ENCODE measurements around the gene KRTAP13-4. TPM values are rescaled to one million over a fixed set of nuclear protein-coding genes. Genes with fewer than 3 reads are reported as not detected.

KRTAP13-4 gene
- total RNA-seq: not detected in 2 replicates

DNA sequence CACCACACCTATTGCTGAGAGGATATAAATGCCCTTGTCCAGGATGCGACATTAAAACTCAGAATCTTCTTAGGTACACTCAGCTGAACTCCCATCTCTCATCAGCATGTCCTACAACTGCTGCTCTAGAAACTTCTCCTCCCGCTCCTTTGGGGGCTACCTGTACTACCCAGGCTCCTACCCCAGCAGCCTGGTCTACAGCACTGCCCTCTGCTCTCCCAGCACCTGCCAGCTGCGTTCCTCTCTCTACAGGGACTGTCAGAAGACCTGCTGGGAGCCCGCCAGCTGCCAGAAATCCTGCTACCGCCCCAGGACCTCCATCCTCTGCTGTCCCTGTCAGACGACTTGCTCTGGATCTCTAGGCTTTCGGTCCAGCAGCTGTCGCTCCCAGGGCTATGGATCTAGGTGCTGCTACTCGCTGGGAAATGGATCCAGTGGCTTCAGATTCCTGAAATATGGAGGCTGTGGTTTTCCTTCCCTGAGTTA lies at the start of gene KRTAP13-4:
Gene KRTAP13-4, plus strand, starts transcription at position 51 of the 486 bp plus-strand sequence. Its CDS starts 56 bp downstream, at position 107.
- TF ChIP-seq, protein P1, sequence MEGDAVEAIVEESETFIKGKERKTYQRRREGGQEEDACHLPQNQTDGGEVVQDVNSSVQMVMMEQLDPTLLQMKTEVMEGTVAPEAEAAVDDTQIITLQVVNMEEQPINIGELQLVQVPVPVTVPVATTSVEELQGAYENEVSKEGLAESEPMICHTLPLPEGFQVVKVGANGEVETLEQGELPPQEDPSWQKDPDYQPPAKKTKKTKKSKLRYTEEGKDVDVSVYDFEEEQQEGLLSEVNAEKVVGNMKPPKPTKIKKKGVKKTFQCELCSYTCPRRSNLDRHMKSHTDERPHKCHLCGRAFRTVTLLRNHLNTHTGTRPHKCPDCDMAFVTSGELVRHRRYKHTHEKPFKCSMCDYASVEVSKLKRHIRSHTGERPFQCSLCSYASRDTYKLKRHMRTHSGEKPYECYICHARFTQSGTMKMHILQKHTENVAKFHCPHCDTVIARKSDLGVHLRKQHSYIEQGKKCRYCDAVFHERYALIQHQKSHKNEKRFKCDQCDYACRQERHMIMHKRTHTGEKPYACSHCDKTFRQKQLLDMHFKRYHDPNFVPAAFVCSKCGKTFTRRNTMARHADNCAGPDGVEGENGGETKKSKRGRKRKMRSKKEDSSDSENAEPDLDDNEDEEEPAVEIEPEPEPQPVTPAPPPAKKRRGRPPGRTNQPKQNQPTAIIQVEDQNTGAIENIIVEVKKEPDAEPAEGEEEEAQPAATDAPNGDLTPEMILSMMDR (IDR thresholded peaks at IDR 0.05; ENCODE audit: insufficient read depth, low read depth, low read length): no peak
- DNase-seq (ENCODE audit: low read depth): no peak
- H3K4me3 ChIP-seq (ENCODE audit: low read depth, low read length): no peak within 1 kb of the TSS

DNA sequence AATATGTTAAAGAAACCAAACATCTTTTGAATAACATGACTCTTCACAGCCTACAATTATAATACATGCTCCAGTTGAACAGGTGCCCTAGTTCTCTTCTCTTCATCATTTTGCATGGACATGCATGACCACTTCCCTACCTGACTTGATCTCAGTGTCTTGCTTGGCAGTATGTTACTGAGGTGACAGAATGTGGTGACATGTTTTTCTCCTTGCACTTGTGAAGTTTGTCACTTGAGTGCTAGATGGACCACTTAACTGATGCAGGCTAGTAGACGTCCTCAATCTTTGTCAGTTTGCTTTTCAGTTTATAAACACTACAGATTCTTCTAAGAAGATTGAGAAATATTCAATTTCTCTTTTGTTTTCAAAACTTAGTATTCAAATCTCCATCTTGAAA lies 47.8 kb upstream of the KRTAP13-4 start:
- no peak for DNase-seq (ENCODE audit: low read depth)
- TF ChIP-seq, protein P1 (IDR thresholded peaks at IDR 0.05; ENCODE audit: insufficient read depth, low read depth, low read length): no peak
- H3K4me3 ChIP-seq (ENCODE audit: low read depth, low read length): no peak overlapping the region

- no peak overlapping the region for H3K4me3 ChIP-seq (ENCODE audit: low read depth, low read length)
- TF ChIP-seq, protein P1 (IDR thresholded peaks at IDR 0.05; ENCODE audit: insufficient read depth, low read depth, low read length): no peak
- no peak for DNase-seq (ENCODE audit: low read depth)
Observed at GRCh38 chr21:30391492-30392025, 38.5 kb upstream of the KRTAP13-4 start.

GRCh38 chr21:30395731-30396130 lies 34.3 kb upstream of the KRTAP13-4 start, which contains the start of gene KRTAP13-1:
KRTAP13-1 (plus strand) TSS chr21:30396031; CDS start chr21:30396087, 56 bp downstream.
- no peak within 1 kb of the TSS for H3K4me3 ChIP-seq (ENCODE audit: low read depth, low read length)
- TF ChIP-seq, protein P1 (IDR thresholded peaks at IDR 0.05; ENCODE audit: insufficient read depth, low read depth, low read length): no peak
- DNase-seq (ENCODE audit: low read depth): no peak

- DNase-seq (ENCODE audit: low read depth): peak; percentile 6
- TF ChIP-seq, protein P1 (IDR thresholded peaks at IDR 0.05; ENCODE audit: insufficient read depth, low read depth, low read length): no peak
- H3K4me3 ChIP-seq (ENCODE audit: low read depth, low read length): no peak overlapping the region
Observed at GRCh38 chr21:30408782-30409494, 21.1 kb upstream of the KRTAP13-4 start.

GRCh38 chr21:30415993-30416392 lies 14.0 kb upstream of the KRTAP13-4 start:
- TF ChIP-seq, protein P1 (IDR thresholded peaks at IDR 0.05; ENCODE audit: insufficient read depth, low read depth, low read length): no peak
- no peak for DNase-seq (ENCODE audit: low read depth)
- H3K4me3 ChIP-seq (ENCODE audit: low read depth, low read length): no peak overlapping the region

Data from fibroblast of villous mesenchyme (primary cell).